Stimulated activated CD8-positive, alpha-beta memory T cell treated with anti-CD3 and anti-CD28 coated beads, Interleukin-7, amount 100 ng/mL, for 1 hour (primary cell): ENCODE results near the gene TPSB2.

Experiments
- DNase-seq, 2 donors: peaks; one replicate each; pipeline ENCODE4 v3.0.0-alpha.2; 2020; ENCODE audit warnings: low read depth in 2 of 2

The TPSB2 gene

DNA sequence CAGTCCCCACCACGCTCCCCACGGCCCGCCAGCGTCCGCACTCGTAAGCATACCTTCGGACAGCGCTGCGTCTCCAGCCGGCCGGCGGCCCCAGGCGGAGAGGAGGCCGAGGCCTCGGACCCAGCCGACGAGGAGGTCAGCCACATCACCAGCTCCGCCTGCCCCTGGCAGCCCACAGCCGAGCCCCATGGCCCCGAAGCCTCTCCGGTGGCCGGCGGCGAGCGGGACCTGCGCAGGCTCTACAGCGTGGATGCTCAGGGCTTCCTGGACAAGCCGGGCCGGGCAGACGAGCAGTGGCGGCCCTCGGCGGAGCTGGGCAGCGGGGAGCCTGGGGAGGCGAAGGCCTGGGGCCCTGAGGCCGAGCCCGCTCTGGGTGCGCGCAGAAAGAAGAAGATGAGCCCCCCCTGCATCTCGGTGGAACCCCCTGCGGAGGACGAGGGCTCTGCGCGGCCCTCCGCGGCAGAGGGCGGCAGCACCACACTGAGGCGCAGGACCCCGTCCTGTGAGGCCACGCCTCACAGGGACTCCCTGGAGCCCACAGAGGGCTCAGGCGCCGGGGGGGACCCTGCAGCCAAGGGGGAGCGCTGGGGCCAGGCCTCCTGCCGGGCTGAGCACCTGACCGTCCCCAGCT lies 9.8 kb downstream of the TPSB2 start:
- DNase-seq = no peak

DNA sequence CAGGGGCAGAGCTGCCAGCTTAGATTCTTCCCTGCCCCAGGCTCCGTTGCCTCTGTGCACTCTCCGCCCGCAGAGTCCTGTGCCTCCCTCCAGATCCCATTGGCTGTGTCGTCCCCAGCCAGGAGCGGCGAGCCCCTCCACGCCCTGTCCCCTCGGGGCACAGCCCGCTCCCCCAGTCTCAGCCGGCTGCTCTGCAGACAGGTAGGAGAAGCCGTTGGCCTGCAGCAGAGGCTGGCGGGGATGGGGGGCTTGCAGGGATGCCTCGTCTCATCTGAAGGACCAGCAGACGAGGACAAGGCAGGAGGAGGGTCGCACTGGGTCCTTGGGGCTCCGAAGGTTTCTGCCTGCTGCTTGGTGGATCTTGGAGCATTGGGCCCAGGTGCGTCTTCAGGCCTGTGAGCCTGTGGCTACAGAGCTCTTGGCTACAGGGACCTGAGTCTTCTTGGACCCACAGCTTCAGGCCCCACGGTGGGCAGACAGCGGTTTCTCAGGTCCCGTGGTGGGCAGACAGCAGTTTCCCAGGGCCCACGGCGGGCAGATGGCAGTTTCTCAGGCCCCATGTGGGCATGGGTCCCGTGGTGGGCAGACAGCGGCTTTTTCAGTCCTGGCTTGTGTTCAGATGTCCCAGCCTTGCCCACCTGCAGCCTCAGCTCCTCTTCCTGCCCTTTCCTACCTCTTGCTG lies 10.9 kb downstream of the TPSB2 start:
- no peak for DNase-seq

DNA sequence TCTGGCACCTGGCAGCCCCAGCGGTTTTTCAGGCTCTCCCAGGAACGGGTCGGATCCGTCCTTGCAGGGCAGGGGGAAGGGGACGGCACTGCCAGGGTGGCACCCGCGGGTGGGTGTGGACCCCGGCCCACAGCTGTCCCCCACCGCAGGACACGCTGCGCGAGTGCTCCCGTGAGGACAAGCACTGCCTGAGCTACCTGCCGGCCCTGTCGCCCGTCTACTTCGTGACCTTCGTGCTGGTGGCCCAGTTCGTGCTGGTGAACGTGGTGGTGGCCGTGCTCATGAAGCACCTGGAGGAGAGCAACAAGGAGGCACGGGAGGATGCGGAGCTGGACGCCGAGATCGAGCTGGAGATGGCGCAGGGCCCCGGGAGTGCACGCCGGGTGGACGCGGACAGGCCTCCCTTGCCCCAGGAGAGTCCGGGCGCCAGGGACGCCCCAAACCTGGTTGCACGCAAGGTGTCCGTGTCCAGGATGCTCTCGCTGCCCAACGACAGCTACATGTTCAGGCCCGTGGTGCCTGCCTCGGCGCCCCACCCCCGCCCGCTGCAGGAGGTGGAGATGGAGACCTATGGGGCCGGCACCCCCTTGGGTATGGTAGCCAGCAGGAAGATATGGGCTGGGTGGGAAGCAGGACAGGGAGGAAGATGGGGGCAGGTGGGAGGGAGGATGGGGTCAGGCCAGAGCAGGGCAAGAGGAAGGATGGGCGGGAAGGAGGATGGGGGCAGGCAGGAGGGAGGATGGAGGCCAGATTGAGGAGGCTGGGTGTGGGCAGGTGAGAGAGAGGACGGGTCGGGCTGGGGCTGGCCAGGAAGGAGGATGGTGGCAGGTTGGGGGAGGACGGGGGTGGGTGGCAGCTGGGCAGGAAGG lies 11.7 kb downstream of the TPSB2 start:
- no peak for DNase-seq

DNA sequence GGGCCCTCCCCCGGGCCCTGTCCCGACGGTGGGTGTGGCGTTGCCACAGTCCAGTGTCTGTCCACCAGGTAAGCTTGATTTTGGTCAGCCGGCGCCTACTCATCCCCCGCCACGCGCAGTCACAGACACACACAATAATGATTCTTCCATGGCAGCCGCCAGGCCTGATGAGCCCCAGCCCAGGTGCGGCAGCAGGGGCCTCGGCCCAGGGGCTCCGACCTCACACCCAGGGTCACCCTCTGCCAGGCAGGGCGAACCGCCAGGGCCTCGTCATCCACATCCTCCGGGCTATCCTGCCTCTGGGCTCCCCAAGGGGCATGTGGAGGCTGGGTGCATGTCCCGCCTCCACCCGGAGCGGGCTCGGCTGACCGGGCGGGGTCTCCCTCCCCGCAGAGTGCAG lies 12.5 kb downstream of the TPSB2 start:
- no peak for DNase-seq

DNA sequence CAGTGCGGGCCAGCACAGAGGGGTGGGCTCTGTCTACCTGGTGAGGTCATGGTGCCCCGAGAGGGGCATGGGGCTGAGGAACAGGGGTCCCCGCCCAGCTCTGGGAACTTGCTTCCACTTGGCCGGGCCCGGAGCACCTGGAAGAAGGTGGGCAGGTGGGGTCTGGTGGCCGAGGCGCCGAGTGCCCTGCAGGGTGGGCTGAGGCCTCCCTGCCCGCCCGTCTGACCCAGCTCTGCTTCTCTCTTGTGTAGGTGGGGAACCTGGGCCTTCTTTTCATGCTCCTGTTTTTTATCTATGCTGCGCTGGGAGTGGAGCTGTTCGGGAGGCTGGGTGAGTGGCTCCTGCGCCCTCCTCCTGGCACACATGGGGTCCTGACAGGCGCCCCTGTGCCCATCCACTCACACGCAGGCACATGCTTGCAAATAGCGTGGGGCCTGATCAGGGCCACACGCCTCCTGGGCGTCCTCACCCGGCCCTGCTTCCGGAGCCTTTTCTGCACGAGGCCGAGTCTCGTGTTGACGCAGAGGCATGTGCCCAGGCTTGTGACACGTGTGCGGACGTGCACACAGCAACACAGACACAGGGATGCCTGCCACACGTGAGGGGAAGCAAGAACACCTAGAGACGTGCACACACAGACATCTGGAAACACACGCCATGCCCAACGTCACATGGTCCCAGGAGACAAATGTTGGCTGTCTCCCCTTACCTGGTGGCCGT lies 13.1 kb downstream of the TPSB2 start:
- no peak for DNase-seq

DNA sequence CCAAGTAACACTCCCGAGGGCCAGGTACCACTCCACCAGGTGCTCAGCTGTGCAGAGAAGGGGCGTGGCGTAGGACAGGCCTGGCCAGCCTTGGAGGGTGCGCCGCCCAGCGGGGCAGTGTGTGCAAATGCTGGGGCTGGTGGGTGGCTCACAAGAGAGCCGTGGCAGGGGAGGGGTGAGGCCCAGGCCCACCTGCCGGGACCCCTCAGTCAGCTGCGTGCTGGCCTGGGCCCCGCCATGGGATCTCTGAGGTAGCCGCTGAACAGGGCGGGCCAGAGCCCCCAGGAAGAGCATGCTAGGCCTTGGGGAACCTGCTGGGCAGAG lies 13.7 kb downstream of the TPSB2 start:
- DNase-seq = no peak

DNA sequence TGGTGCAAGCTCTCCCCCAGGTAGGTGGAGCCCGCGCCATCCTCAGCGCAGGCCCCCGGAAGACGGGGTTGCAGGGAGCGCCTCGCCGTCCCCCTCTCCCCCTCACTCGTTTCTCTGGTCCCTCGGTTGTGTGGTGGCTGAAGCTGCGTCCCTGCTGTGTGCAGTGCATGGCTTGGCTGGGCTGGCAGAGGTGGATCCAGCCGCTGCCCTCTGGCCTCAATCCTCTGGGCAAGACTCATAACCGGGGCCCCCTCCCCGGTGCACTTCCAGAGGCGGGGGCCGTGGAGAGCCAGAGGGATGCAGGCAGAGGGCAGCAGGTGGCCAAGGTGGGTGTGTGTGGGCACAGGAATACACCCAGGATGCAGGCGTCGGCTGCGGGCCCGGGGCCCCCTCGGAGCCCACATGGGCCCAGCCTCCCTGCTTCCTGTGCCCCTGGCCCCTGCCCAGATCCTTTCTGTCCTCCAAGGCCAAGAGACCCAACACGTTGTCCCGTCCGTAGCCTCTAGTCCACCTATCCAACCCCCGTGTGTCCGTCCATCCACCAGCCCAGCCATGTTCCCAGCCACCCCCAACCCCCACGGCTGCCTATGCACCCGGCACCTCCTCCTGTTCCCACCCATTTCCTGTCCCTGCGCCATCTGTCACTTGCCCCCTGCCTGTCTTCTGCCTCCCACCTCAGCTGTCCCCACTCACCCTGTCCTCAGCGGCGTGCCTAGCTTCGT lies 14.2 kb downstream of the TPSB2 start:
- no peak for DNase-seq

DNA sequence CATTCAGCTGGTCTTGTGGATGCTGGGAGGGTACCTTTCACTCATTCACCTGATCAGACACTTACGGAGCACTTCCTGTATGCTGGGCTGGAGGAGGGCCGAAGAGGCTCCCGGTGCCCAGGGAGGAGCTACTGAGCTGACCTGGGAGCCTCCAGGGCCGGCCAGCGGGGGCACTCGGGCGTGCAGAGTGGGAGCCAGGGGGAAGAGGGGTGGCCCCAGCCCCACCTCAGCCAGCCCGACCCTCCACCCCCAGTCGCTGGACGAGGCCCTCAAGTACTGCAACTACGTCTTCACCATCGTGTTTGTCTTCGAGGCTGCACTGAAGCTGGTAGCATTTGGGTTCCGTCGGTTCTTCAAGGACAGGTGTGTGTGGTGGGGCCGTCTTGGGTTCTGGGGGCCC lies 15.3 kb downstream of the TPSB2 start:
- DNase-seq = no peak

DNA sequence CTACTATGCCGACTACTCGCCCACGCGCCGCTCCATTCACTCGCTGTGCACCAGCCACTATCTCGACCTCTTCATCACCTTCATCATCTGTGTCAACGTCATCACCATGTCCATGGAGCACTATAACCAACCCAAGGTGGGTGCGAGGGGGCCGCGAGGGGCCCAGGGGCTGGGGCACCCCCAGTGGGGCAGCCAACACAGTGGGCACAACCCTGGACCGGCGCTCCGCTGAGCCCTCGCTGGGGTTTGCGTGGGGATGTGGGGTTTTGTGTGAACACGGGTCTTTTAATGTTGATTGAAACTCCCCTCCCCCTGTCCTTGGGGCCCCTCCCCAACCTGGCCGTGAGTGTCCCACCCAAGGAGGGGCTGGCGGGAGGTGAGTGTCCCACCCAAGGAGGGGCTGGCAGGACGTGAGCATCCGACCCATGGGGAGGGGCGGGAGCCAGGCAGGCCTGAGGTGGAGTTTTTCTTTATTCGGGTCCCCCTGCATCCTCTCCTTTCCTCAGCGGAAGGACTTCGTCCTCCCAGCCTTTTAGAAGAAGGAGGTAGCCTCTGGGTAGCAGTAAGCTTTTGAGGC lies 16.1 kb downstream of the TPSB2 start:
- no peak for DNase-seq

DNA sequence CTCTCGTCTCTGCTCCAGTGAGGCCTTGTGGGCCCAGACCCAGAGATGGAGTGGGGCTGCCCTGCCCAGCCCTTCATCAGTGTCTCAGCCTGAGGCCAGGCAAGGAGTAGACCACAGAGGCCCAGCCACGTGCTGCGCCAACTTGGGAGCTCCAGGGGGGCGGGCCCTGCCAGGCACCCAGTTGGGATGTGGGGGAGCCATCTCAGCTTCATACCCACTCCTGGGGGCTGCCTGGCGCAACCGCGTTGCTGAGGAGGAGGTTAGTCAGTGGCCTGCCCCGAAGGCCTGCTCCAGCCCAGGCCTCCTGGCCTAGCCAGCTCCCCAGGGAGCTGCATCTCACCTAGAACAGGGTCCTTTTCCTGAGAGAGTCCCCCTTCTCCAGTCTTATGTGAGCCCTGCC lies 16.8 kb downstream of the TPSB2 start:
- no peak for DNase-seq

DNA sequence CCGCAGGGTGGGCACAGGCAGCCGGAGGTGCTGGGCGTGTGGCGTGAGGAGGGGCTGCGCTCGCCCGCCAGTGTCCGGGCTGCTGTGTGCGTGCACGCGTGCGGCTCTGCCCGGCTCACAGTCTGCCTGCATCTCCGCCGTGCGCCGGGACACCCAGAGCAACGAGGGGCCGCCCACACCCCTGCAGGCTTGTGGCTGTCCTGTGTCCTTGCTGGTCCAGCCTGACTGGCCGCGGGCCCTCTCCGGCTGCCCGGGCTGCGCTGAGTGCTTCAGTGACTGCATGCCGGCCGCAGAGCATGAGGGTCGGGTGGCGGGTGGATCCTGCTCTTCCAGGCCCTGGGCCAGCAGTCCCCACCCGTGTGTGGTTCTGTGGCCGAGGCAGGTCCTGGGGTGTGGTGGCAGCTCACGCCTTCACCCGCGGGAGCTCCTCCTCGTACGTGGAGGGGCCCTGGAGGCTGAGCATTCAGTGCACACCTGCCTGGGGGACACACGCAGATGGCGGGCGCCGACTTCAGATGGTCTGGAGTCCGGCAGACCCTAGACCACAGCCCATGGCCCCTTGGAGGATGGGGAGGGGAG lies 17.3 kb downstream of the TPSB2 start:
- DNase-seq = no peak

DNA sequence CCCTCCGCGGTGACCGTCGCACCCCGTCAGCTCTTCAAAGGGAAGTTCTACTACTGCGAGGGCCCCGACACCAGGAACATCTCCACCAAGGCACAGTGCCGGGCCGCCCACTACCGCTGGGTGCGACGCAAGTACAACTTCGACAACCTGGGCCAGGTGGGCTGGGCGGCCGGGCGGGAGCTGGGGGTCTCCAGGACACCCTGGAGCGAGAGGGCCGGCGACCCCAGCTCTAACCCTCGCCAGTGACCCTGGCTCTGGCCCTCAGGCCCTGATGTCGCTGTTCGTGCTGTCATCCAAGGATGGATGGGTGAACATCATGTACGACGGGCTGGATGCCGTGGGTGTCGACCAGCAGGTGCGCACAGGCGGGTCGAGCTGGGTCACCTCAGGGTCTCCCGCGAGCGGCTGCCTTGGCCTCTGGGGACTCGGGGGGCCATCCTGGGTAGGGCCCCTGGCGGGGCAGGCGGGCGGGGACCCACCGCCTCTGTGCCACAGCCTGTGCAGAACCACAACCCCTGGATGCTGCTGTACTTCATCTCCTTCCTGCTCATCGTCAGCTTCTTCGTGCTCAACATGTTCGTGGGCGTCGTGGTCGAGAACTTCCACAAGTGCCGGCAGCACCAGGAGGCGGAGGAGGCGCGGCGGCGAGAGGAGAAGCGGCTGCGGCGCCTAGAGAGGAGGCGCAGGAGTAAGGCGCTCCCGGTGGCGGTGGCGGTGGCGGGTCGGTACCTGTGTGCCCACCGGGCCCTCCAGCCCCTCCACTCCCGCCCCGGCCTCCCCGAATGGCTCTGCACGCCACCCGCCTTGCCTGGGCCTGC lies 18.3 kb downstream of the TPSB2 start:
- DNase-seq = no peak

DNA sequence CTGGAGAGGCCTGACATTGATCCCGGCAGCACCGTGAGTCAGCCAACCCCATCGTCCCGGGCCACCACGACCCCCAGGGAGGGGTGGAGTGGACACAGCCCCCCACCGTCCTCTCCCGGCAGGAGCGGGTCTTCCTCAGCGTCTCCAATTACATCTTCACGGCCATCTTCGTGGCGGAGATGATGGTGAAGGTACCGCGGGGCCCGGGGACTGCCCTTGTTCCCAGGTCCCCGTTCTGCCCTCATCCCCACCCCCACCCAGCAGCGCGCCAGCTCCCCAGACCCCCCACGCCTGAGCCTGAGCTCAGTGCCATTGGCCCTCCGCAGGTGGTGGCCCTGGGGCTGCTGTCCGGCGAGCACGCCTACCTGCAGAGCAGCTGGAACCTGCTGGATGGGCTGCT lies 19.5 kb downstream of the TPSB2 start:
- no peak for DNase-seq

DNA sequence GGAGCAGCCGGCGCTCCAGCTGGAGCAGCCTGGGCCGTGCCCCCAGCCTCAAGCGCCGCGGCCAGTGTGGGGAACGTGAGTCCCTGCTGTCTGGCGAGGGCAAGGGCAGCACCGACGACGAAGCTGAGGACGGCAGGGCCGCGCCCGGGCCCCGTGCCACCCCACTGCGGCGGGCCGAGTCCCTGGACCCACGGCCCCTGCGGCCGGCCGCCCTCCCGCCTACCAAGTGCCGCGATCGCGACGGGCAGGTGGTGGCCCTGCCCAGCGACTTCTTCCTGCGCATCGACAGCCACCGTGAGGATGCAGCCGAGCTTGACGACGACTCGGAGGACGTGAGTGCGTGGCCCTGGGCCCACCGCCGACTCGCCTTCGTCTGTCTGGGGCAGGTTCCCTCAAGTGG lies 20.9 kb downstream of the TPSB2 start:
- DNase-seq = no peak

DNA sequence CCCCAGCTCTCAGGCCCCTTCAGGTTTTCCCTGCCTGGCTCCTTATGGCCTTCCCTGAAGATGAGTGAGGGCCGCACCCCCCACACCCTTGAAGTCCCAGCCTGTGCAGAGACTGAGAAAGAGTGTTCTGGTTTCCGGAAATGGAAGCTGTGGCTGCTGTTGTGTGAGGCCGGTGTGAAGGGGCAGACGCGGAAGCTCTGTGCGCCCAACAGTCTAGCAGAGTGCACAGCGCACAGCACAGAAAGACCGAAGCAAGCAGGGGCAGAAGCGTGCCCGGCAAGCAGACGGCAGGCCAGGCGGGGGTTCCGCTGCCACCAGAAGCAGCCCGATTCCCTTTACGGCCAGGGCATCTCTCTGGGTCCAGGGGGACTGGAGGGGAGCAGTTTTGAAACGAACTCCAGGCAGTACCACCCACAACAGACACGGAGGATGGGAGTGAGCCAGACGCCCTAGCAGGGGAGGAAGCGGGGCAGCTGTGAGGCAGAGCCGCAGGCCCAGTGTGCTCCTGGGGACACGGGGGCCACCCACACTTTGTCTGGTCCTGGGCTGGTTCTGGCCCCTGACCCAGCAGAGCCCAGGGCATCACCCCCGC lies 21.6 kb downstream of the TPSB2 start:
- no peak for DNase-seq

DNA sequence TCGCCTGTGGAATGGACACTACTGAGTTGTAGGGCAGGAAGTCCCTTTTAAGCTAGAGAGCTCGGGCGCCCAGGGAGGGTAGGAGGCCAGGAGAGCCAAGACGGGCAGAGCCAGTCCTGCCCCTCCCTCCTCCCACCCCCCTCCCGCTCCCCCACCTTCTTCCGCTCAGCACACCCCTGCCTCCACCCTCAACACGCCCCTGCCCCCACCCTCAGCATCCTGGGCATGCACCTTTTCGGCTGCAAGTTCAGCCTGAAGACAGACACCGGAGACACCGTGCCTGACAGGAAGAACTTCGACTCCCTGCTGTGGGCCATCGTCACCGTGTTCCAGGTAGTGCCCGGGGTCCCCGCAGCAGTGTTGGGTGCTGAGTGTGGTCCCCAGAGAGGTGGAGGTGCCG lies 23.2 kb downstream of the TPSB2 start:
- DNase-seq = no peak

DNA sequence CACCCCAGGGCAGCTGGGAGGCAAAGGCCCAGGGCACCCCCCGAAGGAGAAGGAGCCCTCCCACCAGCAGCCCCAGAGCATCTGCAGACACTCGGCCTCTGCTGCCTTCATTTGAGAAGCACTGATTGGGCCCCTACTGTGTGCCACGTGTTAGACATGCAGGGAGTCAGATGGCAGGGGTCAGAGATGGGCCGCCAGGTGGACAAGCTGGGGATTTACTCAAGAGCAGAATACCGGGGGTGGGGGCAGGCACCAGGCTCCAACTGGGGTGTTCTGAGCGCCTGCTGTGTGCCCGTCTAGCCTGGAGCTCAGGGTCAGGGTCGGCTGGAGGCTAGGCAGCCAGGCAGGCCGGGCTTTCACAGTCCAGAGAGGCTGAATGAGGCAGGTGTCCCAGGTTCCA lies 23.7 kb downstream of the TPSB2 start:
- DNase-seq = no peak

DNA sequence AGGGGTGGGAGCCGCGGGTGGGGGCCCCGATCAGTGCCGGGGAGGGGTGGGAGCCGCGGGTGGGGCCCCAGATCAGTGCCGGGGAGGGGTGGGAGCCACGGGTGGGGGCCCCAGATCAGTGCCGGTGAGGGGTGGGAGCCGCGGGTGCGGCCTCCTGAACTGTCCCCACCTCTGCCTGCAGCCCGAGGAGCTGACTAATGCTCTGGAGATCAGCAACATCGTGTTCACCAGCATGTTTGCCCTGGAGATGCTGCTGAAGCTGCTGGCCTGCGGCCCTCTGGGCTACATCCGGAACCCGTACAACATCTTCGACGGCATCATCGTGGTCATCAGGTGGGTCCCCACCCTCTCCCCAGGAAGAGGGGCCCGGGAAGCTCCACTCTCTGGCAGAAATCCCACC lies 25.1 kb downstream of the TPSB2 start:
- no peak for DNase-seq

DNA sequence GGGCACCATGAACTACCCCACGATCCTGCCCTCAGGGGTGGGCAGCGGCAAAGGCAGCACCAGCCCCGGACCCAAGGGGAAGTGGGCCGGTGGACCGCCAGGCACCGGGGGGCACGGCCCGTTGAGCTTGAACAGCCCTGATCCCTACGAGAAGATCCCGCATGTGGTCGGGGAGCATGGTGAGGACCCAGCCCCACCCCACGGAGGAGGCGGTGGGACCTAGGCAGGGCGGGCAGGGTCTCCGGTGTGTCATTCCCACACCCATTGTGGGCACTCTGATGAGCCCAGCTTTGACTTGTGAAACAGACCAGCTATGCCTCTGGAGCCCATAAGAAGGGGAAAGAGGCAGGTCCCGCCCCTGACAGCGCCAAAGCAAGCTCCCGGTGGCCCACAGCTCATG lies 27.7 kb downstream of the TPSB2 start:
- no peak for DNase-seq

DNA sequence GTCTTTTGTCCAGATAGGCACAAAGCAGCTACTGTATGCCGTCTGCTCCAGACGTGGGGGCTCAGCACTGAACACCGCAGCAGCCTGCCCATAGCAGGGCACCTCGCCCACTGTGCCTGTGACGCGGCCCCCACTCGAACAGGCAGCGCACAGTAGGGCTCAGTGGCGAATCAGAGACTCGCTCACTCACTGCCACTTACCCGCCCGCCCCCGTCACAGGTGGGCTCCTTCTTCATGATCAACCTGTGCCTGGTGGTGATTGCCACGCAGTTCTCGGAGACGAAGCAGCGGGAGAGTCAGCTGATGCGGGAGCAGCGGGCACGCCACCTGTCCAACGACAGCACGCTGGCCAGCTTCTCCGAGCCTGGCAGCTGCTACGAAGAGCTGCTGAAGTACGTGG lies 28.5 kb downstream of the TPSB2 start:
- DNase-seq = no peak
